HEK293 (cell line): ENCODE data around the gene FAM78A.

Experiments used
- CTCF ChIA-PET: fragments of 350-600 bp; formaldehyde crosslinking; extraction: SDS; loops from one replicate; lab custom pipeline; 2021; ENCODE audit warnings: antibody characterized with exemption; lab: Yijun Ruan, JAX
- POLR2A ChIA-PET: fragments of 300-600 bp; formaldehyde crosslinking; extraction: SDS; loops from one replicate; lab custom pipeline; 2020; ENCODE audit warnings: antibody characterized with exemption, inconsistent platforms; lab: Yijun Ruan, JAX
- H3K27ac ChIP-seq: fragments of 200-500 bp; sonication (Bioruptor generic); 2 replicates; pipeline ENCODE4 v1.5.1; 2014; ENCODE audit warnings: low read depth, low read length, control low read depth, inconsistent platforms; ENCODE audit errors: extremely low read depth
- H3K36me3 ChIP-seq, 2 experiments: fragments of 200-500 bp in 1 of 2; sonication (Bioruptor generic) in 1 of 2; 1 replicate in 1 of 2; 2 replicates in 1 of 2; pipeline ENCODE4 v1.5.1; 2014 to 2017; ENCODE audit warnings: inconsistent platforms in 2 of 2, low read length in 2 of 2; ENCODE audit not compliant: control insufficient read depth in 2 of 2, insufficient read depth in 1 of 2
- H3K4me1 ChIP-seq: fragments of 200-500 bp; sonication (Bioruptor generic); 2 replicates; pipeline ENCODE4 v1.5.1; 2014; ENCODE audit warnings: mild to moderate bottlenecking, low read length, inconsistent platforms; ENCODE audit not compliant: control insufficient read depth, insufficient read depth
- H3K4me3 ChIP-seq: 2 replicates; pipeline ENCODE4 v1.5.1; 2011; ENCODE audit warnings: low read depth, mild to moderate bottlenecking, control low read depth, low read length, moderate library complexity
- H3K9me3 ChIP-seq: fragments of 200-500 bp; sonication (Bioruptor generic); 2 replicates; pipeline ENCODE4 v1.5.1; 2014; ENCODE audit warnings: low read depth, low read length, inconsistent platforms; ENCODE audit not compliant: control insufficient read depth, insufficient read depth
- GLIS2 ChIP-seq: fragments of 450-650 bp; formaldehyde crosslinking; IDR thresholded peaks from 2 replicates; pipeline ENCODE4 v1.5.1; 2016; ENCODE audit warnings: missing biosample characterization, missing genetic modification characterization
- HIC1 ChIP-seq: fragments of 450-650 bp; formaldehyde crosslinking; IDR thresholded peaks from 2 replicates; pipeline ENCODE4 v1.5.1; 2016; ENCODE audit warnings: missing biosample characterization, missing genetic modification characterization
- HOXA7 ChIP-seq: sonication (generic); formaldehyde crosslinking; IDR thresholded peaks from 2 replicates; pipeline ENCODE4 v1.8.1; 2022; ENCODE audit warnings: missing genetic modification reagents, borderline replicate concordance
- OSR2 ChIP-seq: fragments of 450-650 bp; formaldehyde crosslinking; IDR thresholded peaks from 2 replicates; pipeline ENCODE4 v1.5.1; 2016; ENCODE audit warnings: missing biosample characterization, missing genetic modification characterization
- PRDM2 ChIP-seq: fragments of 450-650 bp; formaldehyde crosslinking; IDR thresholded peaks from 2 replicates; pipeline ENCODE4 v1.5.1; 2016; ENCODE audit warnings: missing biosample characterization, missing genetic modification characterization, borderline replicate concordance
- PRDM4 ChIP-seq: fragments of 450-650 bp; formaldehyde crosslinking; IDR thresholded peaks from 2 replicates; pipeline ENCODE4 v1.5.1; 2017; ENCODE audit warnings: missing biosample characterization, missing genetic modification characterization
- ZNF175 ChIP-seq: fragments of 450-650 bp; formaldehyde crosslinking; IDR thresholded peaks from 2 replicates; pipeline ENCODE4 v1.5.1; 2016; ENCODE audit warnings: missing biosample characterization, missing genetic modification characterization
- ZNF184 ChIP-seq: fragments of 450-650 bp; IDR thresholded peaks from 2 replicates; pipeline ENCODE4 v1.5.1; 2018; ENCODE audit warnings: missing biosample characterization, mild to moderate bottlenecking, missing genetic modification characterization
- ZNF214 ChIP-seq: fragments of 450-650 bp; formaldehyde crosslinking; IDR thresholded peaks from 2 replicates; pipeline ENCODE4 v1.5.1; 2017; ENCODE audit warnings: missing biosample characterization, mild to moderate bottlenecking, missing genetic modification characterization, borderline replicate concordance
- ZNF274 ChIP-seq, 2 experiments: fragments of 200-500 bp in 1 of 2; fragments of 450-650 bp in 1 of 2; sonication (Bioruptor generic) in 1 of 2; formaldehyde crosslinking in 1 of 2; IDR thresholded peaks; 2 replicates each; pipeline versions ENCODE4 v1.5.1 to v1.6.1; 2014 to 2016; ENCODE audit warnings: borderline replicate concordance in 1 of 2, inconsistent platforms in 1 of 2, low read length in 1 of 2, missing biosample characterization in 1 of 2, missing genetic modification characterization in 1 of 2
- ZNF426 ChIP-seq: fragments of 450-650 bp; formaldehyde crosslinking; IDR thresholded peaks from 2 replicates; pipeline ENCODE4 v1.5.1; 2017; ENCODE audit warnings: missing biosample characterization, missing genetic modification characterization, mild to moderate bottlenecking, inconsistent platforms, moderate library complexity
- ZNF488 ChIP-seq: fragments of 450-650 bp; formaldehyde crosslinking; IDR thresholded peaks from 2 replicates; pipeline ENCODE4 v1.5.1; 2016; ENCODE audit warnings: missing biosample characterization, missing genetic modification characterization
- ZNF501 ChIP-seq: fragments of 450-650 bp; formaldehyde crosslinking; IDR thresholded peaks from 2 replicates; pipeline ENCODE4 v1.5.1; 2016; ENCODE audit warnings: missing biosample characterization, missing genetic modification characterization
- ZNF514 ChIP-seq: fragments of 450-650 bp; formaldehyde crosslinking; IDR thresholded peaks from 2 replicates; pipeline ENCODE4 v1.5.1; 2016; ENCODE audit warnings: missing biosample characterization, missing genetic modification characterization
- ZNF549 ChIP-seq: fragments of 450-650 bp; IDR thresholded peaks from 2 replicates; pipeline ENCODE4 v1.5.1; 2018; ENCODE audit warnings: missing biosample characterization, missing genetic modification characterization, mild to moderate bottlenecking, inconsistent platforms, moderate library complexity
- ZSCAN23 ChIP-seq: fragments of 450-650 bp; formaldehyde crosslinking; IDR thresholded peaks from 2 replicates; pipeline ENCODE4 v1.5.1; 2016; ENCODE audit warnings: missing biosample characterization, missing genetic modification characterization

The FAM78A gene

GRCh38 chr9:131298816-131299215 is 22.5 kb upstream of the FAM78A start (continued):
- TF ChIP-seq ZNF274 (IDR thresholded peaks at IDR 0.05; ENCODE audit: low read length), result no peak
- TF ChIP-seq ZNF274 (tag by site-specific recombination; IDR thresholded peaks at IDR 0.05; ENCODE audit: borderline replicate concordance), result no peak
- TF ChIP-seq PRDM2 (tag by site-specific recombination), result no peak
- no peak for TF ChIP-seq HIC1 (tag by site-specific recombination)
- TF ChIP-seq ZNF501 (tag by site-specific recombination), result no peak

GRCh38 chr9:131298341-131298740 is 22.0 kb upstream of the FAM78A start:
- ChIA-PET CTCF (interaction anchor here (0.6 to 1.6 kb wide), 2 partner anchors 21 to 58 kb away, joined by 4 read pairs; no protein-coding TSS in a partner anchor), POLR2A (no interaction called here)
- no peak overlapping the region for H3K4me3 ChIP-seq
- no peaks in the 10 kb centered on the region for H3K36me3 ChIP-seq
- H3K27ac ChIP-seq, result no peak overlapping the region
- no peaks in the 10 kb centered on the region for H3K4me1 ChIP-seq
- no peak for TF ChIP-seq PRDM4
- no peak for TF ChIP-seq GLIS2 (tag by site-specific recombination)
- no peak for TF ChIP-seq HOXA7 (CRISPR knock-in tag)
- TF ChIP-seq ZNF488 (tag by site-specific recombination), result no peak
- no peak for TF ChIP-seq ZNF514
- no peak for TF ChIP-seq ZNF426 (tag by site-specific recombination)
- TF ChIP-seq ZNF175 (tag by site-specific recombination), result no peak
- TF ChIP-seq ZNF184 (tag by site-specific recombination), result no peak
- TF ChIP-seq ZNF549 (tag by site-specific recombination), result no peak
- no peak for TF ChIP-seq ZNF214 (tag by site-specific recombination)
- TF ChIP-seq OSR2 (tag by site-specific recombination), result no peak
- TF ChIP-seq ZSCAN23 (tag by site-specific recombination), result no peak
- H3K9me3 ChIP-seq, result no peaks in the 10 kb centered on the region
